ENCODE data around the gene ZNF300. TPM values are rescaled to one million over a fixed set of nuclear protein-coding genes. Genes with fewer than 3 reads are reported as not detected.

ZNF300 gene
- total and polyA plus RNA-seq, 10 of the 15 experiments (the other 5 are each of a cell fraction or from before 2014, with no cell fraction given): 0.03 to 1.5 (median 0.16) TPM; not detected in 1

DNA sequence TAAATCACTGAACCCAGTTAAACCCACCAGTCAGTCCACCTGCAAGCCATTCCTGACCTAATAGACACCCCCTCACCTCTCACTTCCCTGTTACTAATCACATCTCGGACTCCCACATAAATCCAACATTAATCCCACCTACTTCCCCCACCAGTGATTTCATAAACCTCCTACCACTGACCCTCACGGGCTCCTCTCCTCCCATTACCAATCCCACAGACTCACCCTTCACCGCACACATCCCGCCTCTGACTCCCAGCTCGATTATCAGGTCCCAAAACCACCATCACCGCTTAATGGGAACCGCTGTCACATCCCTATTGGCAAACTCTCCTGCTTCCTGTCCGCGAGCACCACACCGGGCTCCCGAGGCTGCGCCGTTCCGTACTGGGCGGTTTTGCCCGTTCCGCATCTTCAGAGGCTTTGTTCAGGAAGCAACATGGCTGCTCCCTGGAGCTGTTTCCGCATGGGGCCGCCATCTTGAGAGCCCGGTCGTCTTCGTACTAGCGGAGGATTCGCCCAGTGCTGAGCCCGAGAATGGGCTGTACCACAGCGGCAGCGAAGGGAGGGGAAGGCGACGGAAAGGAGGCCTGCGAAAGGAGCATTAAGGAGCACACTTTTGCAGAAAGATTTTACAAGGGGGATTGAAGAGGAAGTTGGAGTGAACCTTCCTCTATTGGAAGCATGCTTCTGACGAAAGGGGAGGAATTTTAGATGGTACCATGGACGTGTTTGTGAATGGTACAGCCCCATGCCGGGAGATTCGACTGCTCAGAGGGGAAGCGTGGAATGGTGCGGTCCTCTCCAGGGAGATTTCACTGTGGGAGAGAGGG lies at the start of gene ZNF300 (continued):
- no peak for TF ChIP-seq DPF2 (IDR thresholded peaks at IDR 0.05)
- peak; percentile 80 for TF ChIP-seq SREBF1 (IDR thresholded peaks at IDR 0.05; ENCODE audit: low read length)
- TF ChIP-seq, protein P1, sequence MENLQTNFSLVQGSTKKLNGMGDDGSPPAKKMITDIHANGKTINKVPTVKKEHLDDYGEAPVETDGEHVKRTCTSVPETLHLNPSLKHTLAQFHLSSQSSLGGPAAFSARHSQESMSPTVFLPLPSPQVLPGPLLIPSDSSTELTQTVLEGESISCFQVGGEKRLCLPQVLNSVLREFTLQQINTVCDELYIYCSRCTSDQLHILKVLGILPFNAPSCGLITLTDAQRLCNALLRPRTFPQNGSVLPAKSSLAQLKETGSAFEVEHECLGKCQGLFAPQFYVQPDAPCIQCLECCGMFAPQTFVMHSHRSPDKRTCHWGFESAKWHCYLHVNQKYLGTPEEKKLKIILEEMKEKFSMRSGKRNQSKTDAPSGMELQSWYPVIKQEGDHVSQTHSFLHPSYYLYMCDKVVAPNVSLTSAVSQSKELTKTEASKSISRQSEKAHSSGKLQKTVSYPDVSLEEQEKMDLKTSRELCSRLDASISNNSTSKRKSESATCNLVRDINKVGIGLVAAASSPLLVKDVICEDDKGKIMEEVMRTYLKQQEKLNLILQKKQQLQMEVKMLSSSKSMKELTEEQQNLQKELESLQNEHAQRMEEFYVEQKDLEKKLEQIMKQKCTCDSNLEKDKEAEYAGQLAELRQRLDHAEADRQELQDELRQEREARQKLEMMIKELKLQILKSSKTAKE (IDR thresholded peaks at IDR 0.05; ENCODE audit: low read depth, poor library complexity, severe bottlenecking): peak; percentile 78
- no peak for TF ChIP-seq YBX1 (IDR thresholded peaks at IDR 0.05)
- TF ChIP-seq, protein P2, sequence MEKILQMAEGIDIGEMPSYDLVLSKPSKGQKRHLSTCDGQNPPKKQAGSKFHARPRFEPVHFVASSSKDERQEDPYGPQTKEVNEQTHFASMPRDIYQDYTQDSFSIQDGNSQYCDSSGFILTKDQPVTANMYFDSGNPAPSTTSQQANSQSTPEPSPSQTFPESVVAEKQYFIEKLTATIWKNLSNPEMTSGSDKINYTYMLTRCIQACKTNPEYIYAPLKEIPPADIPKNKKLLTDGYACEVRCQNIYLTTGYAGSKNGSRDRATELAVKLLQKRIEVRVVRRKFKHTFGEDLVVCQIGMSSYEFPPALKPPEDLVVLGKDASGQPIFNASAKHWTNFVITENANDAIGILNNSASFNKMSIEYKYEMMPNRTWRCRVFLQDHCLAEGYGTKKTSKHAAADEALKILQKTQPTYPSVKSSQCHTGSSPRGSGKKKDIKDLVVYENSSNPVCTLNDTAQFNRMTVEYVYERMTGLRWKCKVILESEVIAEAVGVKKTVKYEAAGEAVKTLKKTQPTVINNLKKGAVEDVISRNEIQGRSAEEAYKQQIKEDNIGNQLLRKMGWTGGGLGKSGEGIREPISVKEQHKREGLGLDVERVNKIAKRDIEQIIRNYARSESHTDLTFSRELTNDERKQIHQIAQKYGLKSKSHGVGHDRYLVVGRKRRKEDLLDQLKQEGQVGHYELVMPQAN (conservative IDR thresholded peaks at IDR 0.05): no peak
- TF ChIP-seq, protein P3, sequence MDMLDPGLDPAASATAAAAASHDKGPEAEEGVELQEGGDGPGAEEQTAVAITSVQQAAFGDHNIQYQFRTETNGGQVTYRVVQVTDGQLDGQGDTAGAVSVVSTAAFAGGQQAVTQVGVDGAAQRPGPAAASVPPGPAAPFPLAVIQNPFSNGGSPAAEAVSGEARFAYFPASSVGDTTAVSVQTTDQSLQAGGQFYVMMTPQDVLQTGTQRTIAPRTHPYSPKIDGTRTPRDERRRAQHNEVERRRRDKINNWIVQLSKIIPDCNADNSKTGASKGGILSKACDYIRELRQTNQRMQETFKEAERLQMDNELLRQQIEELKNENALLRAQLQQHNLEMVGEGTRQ (IDR thresholded peaks at IDR 0.05; ENCODE audit: borderline replicate concordance, low read depth, low read length): no peak
- TF ChIP-seq, protein P4, sequence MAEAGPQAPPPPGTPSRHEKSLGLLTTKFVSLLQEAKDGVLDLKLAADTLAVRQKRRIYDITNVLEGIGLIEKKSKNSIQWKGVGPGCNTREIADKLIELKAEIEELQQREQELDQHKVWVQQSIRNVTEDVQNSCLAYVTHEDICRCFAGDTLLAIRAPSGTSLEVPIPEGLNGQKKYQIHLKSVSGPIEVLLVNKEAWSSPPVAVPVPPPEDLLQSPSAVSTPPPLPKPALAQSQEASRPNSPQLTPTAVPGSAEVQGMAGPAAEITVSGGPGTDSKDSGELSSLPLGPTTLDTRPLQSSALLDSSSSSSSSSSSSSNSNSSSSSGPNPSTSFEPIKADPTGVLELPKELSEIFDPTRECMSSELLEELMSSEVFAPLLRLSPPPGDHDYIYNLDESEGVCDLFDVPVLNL (IDR thresholded peaks at IDR 0.05; ENCODE audit: low read depth, low read length): peak; percentile 73
- TF ChIP-seq, protein P5, sequence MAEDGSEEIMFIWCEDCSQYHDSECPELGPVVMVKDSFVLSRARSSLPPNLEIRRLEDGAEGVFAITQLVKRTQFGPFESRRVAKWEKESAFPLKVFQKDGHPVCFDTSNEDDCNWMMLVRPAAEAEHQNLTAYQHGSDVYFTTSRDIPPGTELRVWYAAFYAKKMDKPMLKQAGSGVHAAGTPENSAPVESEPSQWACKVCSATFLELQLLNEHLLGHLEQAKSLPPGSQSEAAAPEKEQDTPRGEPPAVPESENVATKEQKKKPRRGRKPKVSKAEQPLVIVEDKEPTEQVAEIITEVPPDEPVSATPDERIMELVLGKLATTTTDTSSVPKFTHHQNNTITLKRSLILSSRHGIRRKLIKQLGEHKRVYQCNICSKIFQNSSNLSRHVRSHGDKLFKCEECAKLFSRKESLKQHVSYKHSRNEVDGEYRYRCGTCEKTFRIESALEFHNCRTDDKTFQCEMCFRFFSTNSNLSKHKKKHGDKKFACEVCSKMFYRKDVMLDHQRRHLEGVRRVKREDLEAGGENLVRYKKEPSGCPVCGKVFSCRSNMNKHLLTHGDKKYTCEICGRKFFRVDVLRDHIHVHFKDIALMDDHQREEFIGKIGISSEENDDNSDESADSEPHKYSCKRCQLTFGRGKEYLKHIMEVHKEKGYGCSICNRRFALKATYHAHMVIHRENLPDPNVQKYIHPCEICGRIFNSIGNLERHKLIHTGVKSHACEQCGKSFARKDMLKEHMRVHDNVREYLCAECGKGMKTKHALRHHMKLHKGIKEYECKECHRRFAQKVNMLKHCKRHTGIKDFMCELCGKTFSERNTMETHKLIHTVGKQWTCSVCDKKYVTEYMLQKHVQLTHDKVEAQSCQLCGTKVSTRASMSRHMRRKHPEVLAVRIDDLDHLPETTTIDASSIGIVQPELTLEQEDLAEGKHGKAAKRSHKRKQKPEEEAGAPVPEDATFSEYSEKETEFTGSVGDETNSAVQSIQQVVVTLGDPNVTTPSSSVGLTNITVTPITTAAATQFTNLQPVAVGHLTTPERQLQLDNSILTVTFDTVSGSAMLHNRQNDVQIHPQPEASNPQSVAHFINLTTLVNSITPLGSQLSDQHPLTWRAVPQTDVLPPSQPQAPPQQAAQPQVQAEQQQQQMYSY (CRISPR knock-in tag; IDR thresholded peaks at IDR 0.05): no peak
- TF ChIP-seq BMI1 (IDR thresholded peaks at IDR 0.05; ENCODE audit: borderline replicate concordance): no peak
- TF ChIP-seq, protein P6, sequence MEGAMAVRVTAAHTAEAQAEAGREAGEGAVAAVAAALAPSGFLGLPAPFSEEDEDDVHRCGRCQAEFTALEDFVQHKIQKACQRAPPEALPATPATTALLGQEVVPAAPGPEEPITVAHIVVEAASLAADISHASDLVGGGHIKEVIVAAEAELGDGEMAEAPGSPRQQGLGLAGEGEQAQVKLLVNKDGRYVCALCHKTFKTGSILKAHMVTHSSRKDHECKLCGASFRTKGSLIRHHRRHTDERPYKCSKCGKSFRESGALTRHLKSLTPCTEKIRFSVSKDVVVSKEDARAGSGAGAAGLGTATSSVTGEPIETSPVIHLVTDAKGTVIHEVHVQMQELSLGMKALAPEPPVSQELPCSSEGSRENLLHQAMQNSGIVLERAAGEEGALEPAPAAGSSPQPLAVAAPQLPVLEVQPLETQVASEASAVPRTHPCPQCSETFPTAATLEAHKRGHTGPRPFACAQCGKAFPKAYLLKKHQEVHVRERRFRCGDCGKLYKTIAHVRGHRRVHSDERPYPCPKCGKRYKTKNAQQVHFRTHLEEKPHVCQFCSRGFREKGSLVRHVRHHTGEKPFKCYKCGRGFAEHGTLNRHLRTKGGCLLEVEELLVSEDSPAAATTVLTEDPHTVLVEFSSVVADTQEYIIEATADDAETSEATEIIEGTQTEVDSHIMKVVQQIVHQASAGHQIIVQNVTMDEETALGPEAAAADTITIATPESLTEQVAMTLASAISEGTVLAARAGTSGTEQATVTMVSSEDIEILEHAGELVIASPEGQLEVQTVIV (IDR thresholded peaks at IDR 0.05; ENCODE audit: borderline replicate concordance, partially characterized antibody): peak; percentile 11
- TF ChIP-seq ATF7 (IDR thresholded peaks at IDR 0.05; ENCODE audit: low read depth): peak; percentile 99
- no peak for TF ChIP-seq RELA (IDR thresholded peaks at IDR 0.05; ENCODE audit: borderline replicate concordance, partially characterized antibody)
- peak; percentile 29; the same call in 1 of the 2 replicates for TF ChIP-seq POLR2A (IDR thresholded peaks at IDR 0.05; ENCODE audit: low read depth, low read length)
- peak; percentile 96 for TF ChIP-seq CHD1 (IDR thresholded peaks at IDR 0.05; ENCODE audit: low read depth, low read length)
